ENCODE measurements around the gene PRSS37. TPM values are rescaled to one million over a fixed set of nuclear protein-coding genes. Genes with fewer than 3 reads are reported as not detected.
A peak's percentile ranks its signal among the peaks of the same experiment; 100 is the strongest.
"Not testable (repeated sequence)": the region's sequence is repeated elsewhere in the genome, so short reads cannot be mapped to it uniquely, and the experiment has no call there.

The PRSS37 gene, protein sequence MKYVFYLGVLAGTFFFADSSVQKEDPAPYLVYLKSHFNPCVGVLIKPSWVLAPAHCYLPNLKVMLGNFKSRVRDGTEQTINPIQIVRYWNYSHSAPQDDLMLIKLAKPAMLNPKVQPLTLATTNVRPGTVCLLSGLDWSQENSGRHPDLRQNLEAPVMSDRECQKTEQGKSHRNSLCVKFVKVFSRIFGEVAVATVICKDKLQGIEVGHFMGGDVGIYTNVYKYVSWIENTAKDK
- total RNA-seq (2014; rRNA removed): not detected in 2 replicates
- not detected for polyA plus RNA-seq (2012)

DNA sequence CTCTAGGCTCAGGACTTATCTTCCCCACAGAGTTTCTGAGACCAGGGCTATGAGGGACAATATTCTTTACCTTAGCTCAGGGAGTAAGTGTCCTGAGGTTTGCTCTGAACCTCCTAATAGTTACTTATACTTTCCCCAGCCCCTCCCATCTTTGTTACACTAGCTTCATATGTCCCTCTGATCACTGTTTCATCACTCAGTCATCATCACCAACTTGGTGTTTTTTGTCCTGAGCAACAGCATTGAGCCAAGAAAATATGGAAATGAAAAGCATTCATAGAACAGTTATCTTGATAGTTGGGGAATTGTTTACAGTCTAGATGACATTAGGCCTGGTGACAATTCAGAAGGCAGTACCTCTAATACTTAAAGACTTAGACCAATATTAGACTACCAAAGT is at the start of gene PRSS37:
TSS of gene PRSS37 (minus strand) at position 101 of the 400 bp plus-strand sequence. CDS start 436 bp downstream, outside the sequence.
- no peak for DNase-seq (ENCODE audit: low read depth)

DNA sequence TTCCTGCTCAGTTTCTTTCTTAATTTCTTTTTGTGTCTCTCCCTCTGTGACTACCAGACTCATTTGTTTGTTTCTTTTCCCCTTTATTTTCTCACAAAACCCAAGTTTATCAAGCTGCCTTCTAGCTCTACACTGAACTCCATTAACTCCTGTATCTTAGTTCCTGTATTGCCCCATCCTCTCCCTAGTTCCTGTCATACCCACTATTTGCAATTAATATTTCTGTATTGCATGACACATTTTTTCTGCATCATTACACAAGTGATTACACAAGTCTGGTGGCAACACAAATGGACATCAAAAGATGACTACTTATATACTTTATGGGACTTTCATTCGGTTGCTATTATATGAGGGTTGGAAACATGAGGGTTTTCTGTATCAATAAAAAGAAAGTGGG is 48.0 kb upstream of the PRSS37 start:
- no peak for DNase-seq (ENCODE audit: low read depth)

DNA sequence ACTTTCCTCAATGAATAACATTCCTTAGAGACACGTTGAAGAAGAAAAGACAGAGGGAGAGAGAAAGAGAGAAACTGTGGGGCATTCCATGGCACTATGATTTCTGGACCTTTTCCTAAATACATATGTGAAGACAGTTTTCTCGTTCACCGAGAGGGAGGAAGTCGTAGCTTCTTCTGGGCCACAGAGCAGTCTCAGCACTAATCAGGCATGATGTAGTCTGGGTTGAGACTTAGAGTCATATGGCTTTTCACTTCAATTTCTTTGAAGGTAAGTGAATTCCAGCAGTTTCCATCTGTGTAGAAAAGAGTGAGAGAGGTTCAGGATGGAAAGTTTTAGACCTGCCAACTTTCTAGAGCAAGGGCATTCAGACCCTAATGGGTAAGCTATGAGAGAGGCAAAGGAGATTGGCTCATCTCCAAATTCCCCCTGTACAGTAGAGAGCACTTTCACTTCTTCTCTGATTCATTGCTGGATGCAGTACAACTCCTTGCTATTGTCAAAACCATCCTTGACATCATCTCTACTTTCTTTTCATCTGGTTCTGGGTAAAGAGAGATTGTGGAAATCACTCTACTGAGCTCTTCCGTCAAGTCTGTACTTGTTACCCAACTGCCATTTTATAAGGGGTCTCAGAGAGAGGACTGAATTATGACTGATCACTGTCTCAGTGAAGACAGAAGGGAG is 43.4 kb upstream of the PRSS37 start:
- no peak for DNase-seq (ENCODE audit: low read depth)

DNA sequence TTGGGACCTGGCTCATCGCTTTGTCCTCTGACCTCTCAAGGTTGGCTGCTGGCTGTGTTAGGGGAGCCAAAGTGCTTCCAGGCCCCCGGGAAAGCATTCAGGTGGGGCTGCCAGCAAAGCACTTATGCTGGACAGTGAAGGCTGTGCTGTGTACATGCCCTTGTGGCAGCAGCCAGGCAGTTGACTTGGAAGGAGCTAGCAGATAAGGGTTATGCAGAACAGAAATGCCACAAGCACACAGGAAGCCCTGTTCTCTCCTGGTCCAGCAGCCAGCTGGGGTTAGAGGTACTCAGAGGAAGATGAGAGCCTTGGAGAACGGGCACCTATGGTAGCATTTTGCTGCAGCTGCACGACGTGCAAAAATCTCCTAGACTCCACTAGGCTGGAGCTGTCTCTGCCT is 39.7 kb upstream of the PRSS37 start:
- no peak for DNase-seq (ENCODE audit: low read depth)

DNA sequence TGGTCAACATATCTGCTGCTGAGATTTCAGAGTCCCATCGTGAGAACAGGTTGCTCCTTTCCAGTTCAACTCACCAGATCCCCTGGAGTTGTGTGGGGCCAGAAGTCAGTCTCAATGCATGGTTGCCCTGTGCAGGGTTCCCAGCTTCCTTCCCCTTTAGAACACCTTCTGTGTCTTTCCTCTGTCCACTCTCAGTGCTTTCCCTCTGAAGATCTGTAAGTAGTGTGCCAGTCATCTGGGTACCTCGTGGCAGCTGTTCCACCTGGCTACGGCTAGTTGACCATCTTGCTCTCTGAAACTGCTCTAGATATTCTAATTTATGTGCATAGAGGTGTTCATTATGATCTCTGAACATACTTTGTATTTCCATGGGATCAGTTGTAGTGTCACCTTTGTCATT is 36.1 kb upstream of the PRSS37 start:
- DNase-seq (ENCODE audit: low read depth): no peak

DNA sequence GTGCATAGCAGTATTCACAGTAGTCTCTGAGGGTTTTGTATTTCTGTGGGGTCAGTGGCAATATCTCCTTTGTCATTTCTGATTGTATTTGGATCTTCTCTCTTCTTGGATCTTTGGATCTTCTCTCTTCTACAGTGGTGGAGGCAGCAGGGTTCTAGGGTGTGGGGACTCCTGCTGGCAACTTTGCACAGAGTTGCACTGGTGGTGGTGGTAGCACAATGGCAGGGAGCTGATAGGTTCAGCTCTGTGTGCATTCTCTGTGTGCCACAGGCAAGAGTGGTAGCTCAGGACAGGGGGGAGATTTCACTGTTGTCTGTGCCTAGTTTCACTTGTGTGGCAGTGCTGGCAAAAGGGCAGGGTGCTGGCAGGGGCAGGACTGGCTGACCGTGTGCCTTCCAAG is 35.1 kb upstream of the PRSS37 start:
- DNase-seq (ENCODE audit: low read depth): no peak

DNA sequence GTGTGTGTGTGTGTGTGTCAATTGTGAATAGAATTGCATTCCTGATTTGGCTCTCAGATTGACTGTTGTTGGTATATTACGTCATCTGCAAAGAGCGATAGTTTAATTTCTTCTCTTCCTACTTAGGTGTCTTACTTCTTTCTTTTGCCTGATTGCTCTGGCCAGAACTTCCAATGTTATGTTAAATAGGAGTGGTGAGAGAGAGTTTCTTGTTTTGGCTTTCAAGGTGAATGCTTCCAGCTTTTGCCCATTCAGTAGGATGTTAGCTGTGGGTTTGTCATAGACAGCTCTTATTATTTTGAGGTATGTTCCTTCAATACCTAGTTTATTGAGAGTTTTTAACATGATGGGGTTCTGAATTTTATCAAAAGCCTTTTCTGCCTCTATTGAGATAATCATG is 34.2 kb upstream of the PRSS37 start:
- no peak for DNase-seq (ENCODE audit: low read depth)

DNA sequence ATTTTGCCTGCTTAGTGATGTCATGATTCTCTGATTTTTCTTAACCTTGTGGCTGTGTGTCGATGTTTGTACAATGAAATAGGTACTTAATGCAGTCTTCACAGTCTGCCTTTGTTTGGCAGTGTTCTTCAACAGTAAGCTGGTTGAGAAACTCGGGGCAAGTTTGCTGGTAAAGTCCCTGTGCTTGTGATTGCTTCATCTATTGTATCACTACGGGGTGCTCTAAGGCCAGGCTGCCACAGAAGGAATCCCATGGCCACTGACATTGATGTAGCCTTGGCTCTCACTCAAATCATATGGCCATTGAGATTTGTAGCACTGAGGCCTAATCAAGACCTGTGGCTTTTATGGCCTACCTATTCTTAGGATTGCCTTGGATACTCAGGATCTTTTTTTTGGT is 33.5 kb upstream of the PRSS37 start:
- DNase-seq (ENCODE audit: low read depth): no peak

DNA sequence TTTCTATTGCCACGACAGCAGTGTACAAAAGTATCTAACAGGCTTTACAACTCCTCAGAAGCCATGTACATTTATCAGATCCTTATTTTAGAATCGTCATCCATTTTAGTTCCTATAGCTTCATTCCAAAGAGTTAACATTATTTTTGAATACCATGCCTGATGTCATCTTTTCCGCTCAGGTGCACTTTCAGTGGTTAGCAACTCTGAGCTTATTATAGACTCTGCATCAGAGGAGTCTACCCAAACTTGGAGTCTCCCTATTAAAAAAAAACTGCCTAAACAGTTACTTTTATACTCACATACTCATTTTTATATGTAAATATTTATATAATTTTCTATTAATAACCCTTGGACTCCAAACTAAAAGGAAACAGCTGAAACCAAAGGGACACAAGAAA is 31.6 kb upstream of the PRSS37 start:
- DNase-seq (ENCODE audit: low read depth): no peak

DNA sequence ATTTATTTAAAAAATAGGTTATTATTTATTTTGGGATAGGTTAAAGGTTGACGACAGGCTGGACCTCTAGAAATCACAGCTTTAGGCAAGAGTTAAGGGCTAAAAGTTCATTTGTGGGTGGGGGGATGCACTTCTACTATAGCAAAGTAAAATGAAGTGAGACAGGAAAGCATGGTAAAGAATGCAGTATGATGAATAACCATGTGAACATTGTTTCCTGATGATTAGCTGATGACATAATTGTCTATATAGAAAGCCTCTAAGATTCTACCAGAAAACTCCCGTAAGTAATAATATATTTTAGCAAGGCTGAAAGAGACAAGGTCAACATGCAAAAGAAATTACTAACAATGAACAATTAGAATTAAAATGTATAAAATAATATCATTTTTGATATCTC is 25.7 kb upstream of the PRSS37 start:
- no peak for DNase-seq (ENCODE audit: low read depth)

DNA sequence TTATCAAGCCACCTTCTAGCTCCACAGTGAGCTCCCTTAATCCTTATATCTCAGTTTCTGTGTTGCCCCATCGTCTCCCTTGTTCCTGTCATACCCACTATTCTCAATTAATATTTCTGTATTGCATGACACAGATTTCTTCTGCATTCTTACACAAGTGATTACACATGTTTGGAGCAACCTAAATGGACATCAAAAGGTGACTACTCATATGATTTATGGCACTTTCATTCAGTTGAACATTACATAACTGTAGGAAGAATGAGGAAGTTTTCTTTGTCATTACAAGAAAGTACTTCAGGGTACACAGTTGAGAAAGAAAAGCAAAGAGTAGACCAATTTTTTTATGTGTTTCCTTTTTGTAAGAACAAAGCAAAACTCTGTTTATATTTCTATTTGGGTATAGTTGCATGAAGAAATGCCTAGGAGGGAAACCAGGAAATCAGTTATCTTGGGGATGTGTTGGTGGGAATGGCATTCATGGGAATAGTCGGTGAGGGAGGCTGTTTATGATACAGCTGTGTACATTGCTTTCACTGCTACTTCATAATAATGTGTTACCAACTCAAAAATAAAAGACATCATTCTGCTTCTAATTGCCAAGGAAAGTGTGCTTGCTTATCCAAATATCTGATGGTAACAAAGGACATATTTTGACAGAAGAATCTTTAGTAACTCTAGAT is 23.6 kb upstream of the PRSS37 start:
- DNase-seq (ENCODE audit: low read depth): peak; percentile 3

DNA sequence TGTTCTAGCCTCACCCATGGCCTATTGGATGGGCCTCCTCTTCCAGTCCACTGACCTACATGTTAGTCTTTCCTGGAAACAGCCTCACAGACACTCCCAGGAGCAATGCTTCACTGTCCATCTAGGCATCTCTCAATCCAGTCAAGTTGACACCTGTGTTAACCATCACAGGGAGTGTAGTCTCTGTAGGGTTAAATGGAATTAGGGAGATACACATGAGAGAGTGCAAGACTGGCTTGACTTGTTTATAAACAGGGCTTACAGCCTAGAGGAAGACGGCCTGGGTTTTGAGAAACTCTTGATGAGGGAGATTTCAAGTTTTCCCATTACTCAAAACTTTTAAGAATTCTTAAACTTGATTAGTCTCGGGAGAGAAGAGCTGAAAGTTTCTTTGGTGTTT is 18.9 kb upstream of the PRSS37 start:
- DNase-seq (ENCODE audit: low read depth): no peak

DNA sequence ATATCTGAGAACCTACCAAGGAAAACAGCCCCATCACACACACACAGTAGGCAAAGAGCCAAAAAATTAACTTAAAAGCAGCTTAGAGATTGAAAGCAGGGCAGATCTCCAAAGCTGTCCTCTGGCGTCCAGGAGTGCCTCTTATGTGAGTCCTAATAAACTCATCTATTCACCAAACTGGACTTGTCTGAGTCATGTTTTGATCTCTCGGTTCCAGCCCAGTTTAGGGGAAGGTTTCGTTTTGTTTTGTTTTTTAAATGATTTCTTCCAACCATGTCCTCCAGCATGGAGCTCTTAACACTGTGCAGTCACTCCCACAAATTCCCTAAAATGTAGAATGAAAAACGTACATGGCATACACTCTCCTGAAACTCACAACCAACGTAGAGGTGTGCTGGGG is 6.7 kb upstream of the PRSS37 start:
- no peak for DNase-seq (ENCODE audit: low read depth)

DNA sequence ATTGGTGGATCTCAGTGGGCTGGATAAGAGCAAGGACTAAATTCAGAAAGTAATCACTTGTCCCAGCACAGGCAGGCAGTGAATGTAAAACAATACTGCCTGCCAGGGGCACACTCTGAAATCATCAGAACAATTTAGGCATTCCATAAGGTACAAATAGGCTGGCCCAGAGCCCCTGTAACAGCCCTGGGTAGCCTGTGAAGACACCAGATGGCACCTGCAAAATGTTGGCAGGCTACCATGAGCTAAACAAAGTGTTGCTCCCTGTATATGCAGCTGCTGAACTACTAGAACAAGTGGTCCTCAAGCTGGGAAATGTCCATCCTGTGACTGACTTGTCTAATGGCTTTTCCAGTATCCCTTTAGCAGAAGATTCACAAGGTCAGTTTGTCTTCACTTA is 3.0 kb upstream of the PRSS37 start:
- no peak for DNase-seq (ENCODE audit: low read depth)

DNA sequence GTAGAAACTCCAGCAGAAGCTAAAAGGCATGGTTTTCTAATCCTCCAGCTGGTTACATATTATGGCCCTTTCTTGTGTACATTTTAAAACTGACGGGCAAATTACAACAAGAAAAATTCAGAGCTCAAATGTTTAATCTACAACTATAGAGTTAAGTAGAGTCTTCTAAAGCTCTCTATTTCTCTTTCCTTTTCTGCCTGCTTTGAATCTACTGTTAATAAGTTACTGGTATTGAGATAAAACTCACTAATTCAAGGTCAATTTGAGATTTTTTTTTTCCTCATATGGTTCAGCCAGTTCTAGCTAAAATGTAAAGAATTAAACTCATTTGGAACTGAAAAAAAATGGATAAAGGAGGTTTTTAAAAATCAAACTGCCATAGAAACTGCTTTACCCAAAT is 1.6 kb upstream of the PRSS37 start:
- DNase-seq (ENCODE audit: low read depth): no peak

DNA sequence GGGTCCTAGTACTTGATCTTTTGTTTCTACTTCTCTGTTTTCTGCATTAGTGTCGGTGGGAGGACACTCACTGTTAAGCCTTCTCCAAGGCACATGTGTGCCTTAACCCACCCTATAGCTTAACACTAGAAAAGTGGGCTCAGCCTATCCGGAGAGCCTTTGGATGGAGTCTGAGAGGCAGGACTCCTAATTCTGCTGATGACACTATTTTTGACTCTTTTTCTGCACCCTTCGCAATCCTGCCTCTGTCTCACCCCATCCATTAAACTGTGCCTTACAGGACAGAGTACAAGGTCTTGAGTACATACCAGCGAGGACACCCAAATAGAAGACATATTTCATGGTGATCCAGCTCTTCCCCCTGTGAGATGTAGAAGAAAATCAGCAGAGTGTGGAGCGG is 577 bp downstream of the PRSS37 start:
- DNase-seq (ENCODE audit: low read depth): no peak

DNA sequence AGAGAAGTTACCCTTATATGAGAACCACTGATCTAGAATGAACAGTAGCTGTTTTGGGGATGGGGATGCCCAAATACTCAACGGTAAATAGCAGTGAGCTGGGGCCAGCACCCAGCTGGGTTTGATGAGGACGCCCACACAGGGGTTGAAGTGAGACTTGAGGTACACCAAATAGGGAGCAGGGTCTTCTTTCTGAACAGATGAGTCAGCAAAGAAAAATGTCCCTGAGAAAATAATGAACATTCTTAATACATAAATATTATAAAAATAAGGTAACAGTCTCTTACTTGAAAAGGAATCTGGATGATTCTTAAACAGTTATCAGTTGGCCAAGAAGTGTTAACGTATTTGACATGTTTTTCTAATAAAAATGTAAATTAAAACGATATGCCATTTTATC is 2.0 kb downstream of the PRSS37 start:
- no peak for DNase-seq (ENCODE audit: low read depth)

DNA sequence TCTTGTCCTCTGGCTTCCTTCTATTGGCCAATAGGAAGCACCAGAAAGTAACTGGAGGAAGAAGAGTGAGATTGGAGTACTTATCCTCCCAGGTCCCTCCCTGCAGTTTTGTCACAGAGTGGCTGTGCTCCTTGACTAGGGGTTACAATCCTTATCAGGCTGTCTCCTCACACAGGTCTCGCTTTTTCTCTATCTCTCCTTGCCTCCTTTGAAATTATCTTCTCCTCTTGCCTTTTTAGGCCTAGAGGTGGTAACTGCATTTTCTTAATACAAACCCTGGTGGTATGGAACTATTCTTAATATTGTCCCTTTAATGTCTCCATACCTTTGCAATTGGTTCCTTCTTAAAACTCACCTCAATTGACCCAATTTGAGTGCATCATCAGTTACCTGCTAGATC is 2.7 kb downstream of the PRSS37 start:
- DNase-seq (ENCODE audit: low read depth): no peak

DNA sequence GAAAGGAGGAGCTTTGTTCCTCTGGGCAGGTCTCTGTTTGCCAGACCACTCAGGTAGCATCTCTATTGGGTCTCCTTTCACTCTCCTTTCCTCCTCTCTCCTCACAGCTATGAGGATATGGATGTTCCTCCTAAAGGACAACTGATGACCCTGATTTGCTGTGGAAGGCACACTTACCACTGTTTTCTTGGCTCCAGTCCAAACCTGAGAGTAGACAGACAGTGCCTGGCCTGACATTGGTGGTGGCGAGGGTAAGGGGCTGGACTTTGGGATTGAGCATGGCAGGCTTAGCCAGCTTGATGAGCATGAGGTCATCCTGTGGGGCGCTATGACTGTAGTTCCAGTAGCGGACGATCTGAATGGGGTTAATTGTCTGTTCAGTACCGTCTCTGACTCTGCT is 3.6 kb downstream of the PRSS37 start:
- DNase-seq (ENCODE audit: low read depth): no peak

DNA sequence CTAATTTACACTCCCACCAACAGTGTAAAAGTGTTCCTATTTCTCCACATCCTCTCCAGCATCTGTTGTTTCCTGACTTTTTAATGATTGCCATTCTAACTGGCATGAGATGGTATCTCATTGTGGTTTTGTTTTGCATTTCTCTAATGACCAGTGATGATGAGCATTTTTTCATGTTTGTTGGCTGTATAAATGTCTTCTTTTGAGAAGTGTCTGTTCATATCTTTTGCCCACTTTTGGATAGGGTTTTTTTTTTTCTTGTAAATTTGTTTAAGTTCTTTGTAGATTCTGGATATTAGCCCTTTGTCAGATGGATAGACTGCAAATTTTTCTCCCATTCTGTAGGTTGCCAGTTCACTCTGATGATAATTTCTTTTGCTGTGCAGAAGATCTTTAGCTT is 18.9 kb downstream of the PRSS37 start:
- not testable (repeated sequence) for DNase-seq (ENCODE audit: low read depth)

DNA sequence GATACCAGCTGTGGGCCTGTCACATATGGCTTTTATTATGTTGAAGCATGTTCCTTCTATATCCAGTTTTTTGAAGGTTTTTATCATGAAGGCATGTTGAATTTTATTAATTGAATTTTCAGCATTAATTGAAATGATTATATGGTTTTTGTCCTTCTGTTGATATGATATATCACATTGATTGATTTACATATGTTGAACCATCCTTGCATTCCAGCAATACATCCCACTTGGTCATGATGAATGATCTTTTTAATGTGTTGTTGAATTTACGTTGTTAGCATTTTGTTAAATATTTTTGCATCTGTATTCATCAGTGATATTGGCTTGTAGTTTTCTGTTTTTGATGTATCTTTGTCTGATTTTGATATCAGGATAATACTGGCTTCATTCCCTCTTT is 21.2 kb downstream of the PRSS37 start:
- DNase-seq (ENCODE audit: low read depth): no peak

DNA sequence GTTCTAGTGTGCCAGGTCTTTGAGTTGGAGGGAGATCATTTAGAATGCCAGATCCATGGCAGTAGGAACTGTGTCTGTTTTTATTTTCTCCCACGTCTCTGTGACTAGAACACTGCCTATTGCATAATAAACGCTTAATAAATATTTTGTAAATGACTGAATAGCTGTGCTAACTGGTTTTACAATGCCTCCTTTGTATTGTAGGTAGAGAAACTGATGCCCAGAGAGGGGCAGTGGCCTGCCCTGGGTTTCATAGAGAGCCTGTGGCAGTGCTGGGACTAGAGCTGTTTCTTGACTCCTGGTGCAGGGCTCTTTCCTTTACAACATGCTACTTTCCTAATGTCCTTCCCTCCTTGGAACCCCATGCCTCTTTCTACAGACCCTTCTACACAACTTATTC is 48.8 kb downstream of the PRSS37 start:
- DNase-seq (ENCODE audit: low read depth): no peak

DNA sequence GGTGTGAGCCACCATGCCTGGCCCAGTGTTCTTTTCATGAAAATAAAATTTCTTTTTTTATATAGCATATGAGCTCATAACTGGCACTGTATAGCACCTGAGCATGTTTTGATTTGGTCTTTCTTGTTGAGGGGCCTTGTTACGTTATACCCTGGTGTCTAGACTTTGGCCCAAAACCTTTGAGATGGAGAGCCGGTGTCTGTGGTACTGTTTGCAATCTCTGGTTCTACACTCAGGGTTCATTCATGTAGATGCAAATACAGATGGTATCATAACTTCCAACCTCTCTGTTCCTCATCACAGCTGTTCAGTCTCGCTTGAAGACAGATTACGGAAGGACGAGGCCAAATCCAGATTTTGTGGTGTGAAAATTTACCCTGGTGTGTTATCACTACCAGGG is 51.4 kb downstream of the PRSS37 start, which contains the start of gene TAS2R5:
TSS of gene TAS2R5 (plus strand) at position 301 of the 400 bp plus-strand sequence. CDS start 145 bp downstream, outside the sequence.
- DNase-seq (ENCODE audit: low read depth): no peak
